Stimulated activated naive CD4-positive, alpha-beta T cell treated with Interleukin-2 at 50 U/mL for 16 hours (primary cell): Measurements from ENCODE around the gene NOM1.

Experiments used
- DNase-seq: peaks from one replicate; lab custom pipeline; 2025; lab: John Stamatoyannopoulos, UW

Gene NOM1

GRCh38 chr7:157016352-157017041 lies 67.0 kb downstream of the NOM1 start:
- no peak for DNase-seq

- DNase-seq, result no peak
Measured at GRCh38 chr7:157017149-157017548, 67.6 kb downstream of the NOM1 start.

- DNase-seq, result no peak
Measured at GRCh38 chr7:157017603-157018327, 68.3 kb downstream of the NOM1 start.

- no peak for DNase-seq
Measured at GRCh38 chr7:157018328-157018996, 69.0 kb downstream of the NOM1 start.

- no peak for DNase-seq
Measured at GRCh38 chr7:157018997-157019608, 69.6 kb downstream of the NOM1 start.

GRCh38 chr7:157019718-157020451 lies 70.4 kb downstream of the NOM1 start:
- DNase-seq, result no peak

- DNase-seq, result no peak
Measured at GRCh38 chr7:157020514-157021070, 71.1 kb downstream of the NOM1 start.

- no peak for DNase-seq
Measured at GRCh38 chr7:157021071-157021870, 71.8 kb downstream of the NOM1 start.

- no peak for DNase-seq
Measured at GRCh38 chr7:157021871-157022680, 72.6 kb downstream of the NOM1 start.
